Measurements from ENCODE around the gene NOTUM. TPM values are rescaled to one million over a fixed set of nuclear protein-coding genes. Genes with fewer than 3 reads are reported as not detected.

NOTUM gene
- total and polyA plus RNA-seq, 2 donors (not counting 3 experiments of a cell fraction or from before 2014, with no cell fraction given) = not detected

- H3K27me3 ChIP-seq (ENCODE audit: control insufficient read depth in 2 of 2, insufficient read depth in 2 of 2, low read length in 2 of 2) = no peaks in the 10 kb centered on the region
- TF ChIP-seq MAX (IDR thresholded peaks at IDR 0.05; ENCODE audit: insufficient read depth, insufficient read length) (no peak), CTCF (IDR thresholded peaks at IDR 0.05; ENCODE audit: extremely low read depth in 1 of 2, insufficient read depth in 1 of 2, low read depth in 1 of 2, low read length in 2 of 2) (no peak), GATA2 (IDR thresholded peaks at IDR 0.05; ENCODE audit: insufficient read depth, insufficient read length, low read depth, low read length) (no peak), POLR2A (IDR thresholded peaks at IDR 0.05; ENCODE audit: low read depth, low read length) (no peak), JUN (IDR thresholded peaks at IDR 0.05; ENCODE audit: borderline replicate concordance, insufficient read depth, insufficient read length, low read depth) (no peak), FOS (IDR thresholded peaks at IDR 0.05; ENCODE audit: borderline replicate concordance, insufficient read depth, low read length) (no peak), MYC (IDR thresholded peaks at IDR 0.05; ENCODE audit: low read depth, low read length) (no peak), POLR2AphosphoS5 (IDR thresholded peaks at IDR 0.05; ENCODE audit: insufficient read depth, low read depth, low read length) (no peak), EZH2 (IDR thresholded peaks at IDR 0.05; ENCODE audit: borderline replicate concordance, low read depth, low read length, severe bottlenecking) (no peak)
- POLR2A ChIA-PET = no interaction called here
- H3K4me3 ChIP-seq (replicated peaks in 1 of 3; ENCODE audit: insufficient read depth in 1 of 3, low read depth in 1 of 3, low read length in 3 of 3) = no peak overlapping the region
- no TSS peak for BruUV-seq (replicated peaks)
- H3K9ac ChIP-seq (replicated peaks; ENCODE audit: extremely low read depth, insufficient read depth, low read length) = no peak overlapping the region
- H3K36me3 ChIP-seq (ENCODE audit: control insufficient read depth in 2 of 2, extremely low read depth in 1 of 2, insufficient read depth in 2 of 2, low read length in 2 of 2) = no peaks in the 10 kb centered on the region
- DNase-seq (ENCODE audit: low read depth, low spot score) (no peak), FAIRE-seq (no peak)
- H3K4me1 ChIP-seq (ENCODE audit: control insufficient read depth, extremely low read depth, insufficient read depth, low read length) = peaks cover 13% of the 10 kb centered on the region
- intact Hi-C loops (cut with micrococcal nuclease) = no loop called here
- dilution Hi-C loops (cut with MboI; ENCODE audit: extremely low pct_ligation_motif_present, low sequenced_read_pairs) = no loop called here
- no peak overlapping the region for H2AFZ ChIP-seq (ENCODE audit: low read depth, low read length)
- no peaks in the 10 kb centered on the region for H3K9me1 ChIP-seq (replicated peaks; ENCODE audit: control insufficient read depth, extremely low read depth, insufficient read depth, low read length)
- H3K79me2 ChIP-seq (ENCODE audit: control insufficient read depth, insufficient read depth, low read length) = no peaks in the 10 kb centered on the region
- H3K9me3 ChIP-seq (replicated peaks; ENCODE audit: control insufficient read depth, insufficient read depth, low read length) = no peaks in the 10 kb centered on the region
- CTCF ChIA-PET = no interaction called here
- no peak overlapping the region for H3K27ac ChIP-seq (ENCODE audit: insufficient read depth, low read depth, low read length)
- no peak overlapping the region for H3K4me2 ChIP-seq (ENCODE audit: insufficient read depth, low read length)
- H4K20me1 ChIP-seq (replicated peaks; ENCODE audit: control insufficient read depth, extremely low read depth, insufficient read depth, low read length) = no peaks in the 10 kb centered on the region
Observed at GRCh38 chr17:82007228-82007494, 46.2 kb upstream of the NOTUM start.

All from endothelial cell of umbilical vein (primary cell).